DMS153 treated with DMSO at 0.1 percent for 48 hours (cell line): Measurements from ENCODE around the gene ZNF816.
"Not testable (repeated sequence)": the region's sequence is repeated elsewhere in the genome, so short reads cannot be mapped to it uniquely, and the experiment has no call there.

ENCODE experiments used
- DNase-seq: peaks from one replicate; lab custom pipeline; 2025; ENCODE audit not compliant: unreplicated experiment; lab: John Stamatoyannopoulos, UW

Gene ZNF816

GRCh38 chr19:52962394-52963246 lies at the start of gene ZNF816:
Gene ZNF816 (minus strand): TSS chr19:52962881. CDS start chr19:52956089, 6,792 bp downstream.
- peak; percentile 91 for DNase-seq

DNA sequence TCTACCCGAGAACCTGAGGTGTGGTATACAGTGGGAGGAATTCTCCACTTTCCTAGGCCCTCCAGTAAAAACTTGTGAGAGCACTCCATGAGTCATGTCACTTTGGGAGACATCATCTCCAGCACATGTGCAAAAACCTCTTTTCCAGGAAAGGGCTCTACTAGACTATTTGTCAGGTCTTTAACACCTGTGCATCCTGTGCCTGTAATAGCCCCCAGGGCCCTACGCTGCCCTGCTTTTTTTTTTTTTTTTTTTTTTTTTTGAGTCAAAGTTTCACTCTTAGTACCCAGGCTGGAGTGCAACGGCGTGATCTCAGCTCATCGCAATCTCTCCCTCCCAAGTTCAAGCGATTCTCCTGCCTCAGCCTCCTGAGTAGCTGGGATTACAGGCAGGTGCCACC lies 49.3 kb upstream of the ZNF816 start:
- DNase-seq: no peak

- no peak for DNase-seq
These were observed 47.8 kb upstream of the ZNF816 start for GRCh38 chr19:53010494-53010893.

DNA sequence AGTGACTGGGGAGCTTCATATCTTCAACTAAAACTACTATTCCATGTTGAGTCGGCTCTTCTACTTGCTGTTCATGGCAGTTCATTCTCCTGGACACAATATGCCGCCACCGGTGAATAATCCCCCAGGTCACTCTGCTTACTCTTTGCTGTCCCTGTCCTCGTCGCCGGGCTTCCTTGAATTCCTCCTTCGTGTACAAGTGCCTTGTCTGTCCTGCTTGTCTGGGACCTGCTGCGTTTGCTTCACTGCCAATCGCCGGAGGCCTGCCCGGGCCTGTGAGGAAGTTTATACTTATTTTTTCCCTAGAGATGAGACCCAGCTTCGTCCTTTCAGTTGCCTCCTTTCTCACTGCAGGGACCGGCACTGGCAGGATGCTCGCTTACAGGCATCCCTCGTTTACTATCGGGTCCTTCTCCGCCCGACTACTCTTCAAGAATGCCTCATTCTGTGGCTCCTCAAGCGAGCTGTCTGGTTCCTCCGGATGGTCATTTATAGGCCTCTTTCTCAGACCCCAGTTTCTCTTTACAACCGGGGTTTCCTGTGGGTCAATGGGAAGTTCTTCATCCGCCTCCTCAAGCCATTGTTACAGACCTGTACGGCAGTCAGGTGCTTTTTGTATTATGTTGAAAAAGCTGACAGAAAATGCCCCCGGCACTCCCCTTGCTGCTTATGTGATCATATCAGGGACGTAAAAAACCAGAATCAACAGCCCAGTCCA lies 45.5 kb upstream of the ZNF816 start:
- DNase-seq: no peak

DNA sequence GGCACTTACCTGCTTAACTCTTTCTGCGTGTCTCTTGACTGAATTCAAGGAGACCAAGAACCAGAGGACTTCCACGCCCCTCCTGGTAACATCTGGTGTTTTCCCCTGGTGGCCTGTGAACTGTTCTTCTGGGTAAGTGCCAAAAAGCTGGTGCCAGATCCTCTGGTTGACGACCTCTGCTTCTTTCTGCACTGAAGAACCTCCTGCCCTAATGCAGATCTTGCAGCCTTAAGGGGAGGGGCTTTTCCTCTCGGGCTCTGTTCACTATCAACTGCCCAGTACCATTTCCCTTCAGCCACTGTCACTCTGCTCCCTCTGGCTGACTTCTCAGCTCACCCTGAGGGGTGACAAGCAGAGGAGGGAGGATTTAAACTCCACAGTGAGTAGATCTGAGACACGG lies 44.9 kb upstream of the ZNF816 start:
- DNase-seq: no peak

DNA sequence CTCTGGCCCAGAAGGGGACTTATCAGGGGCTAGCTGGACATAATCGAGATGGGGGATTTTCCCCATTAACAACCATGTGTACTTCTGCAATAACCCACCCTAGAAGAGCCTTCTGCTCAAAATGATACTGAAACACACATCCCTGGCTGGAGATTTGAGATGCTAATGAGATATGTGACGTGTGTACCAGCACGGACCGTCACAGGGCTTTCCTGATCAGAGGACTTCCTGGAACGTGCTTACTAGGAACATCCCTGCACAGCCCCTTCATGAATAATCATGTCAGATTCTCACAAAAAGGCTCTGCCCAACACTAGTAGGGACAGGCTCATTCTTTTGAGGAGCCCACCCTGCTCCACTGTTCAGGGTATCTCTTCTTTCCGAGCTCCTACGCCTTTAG lies 44.5 kb upstream of the ZNF816 start:
- no peak for DNase-seq

GRCh38 chr19:53004242-53004641 lies 41.6 kb upstream of the ZNF816 start:
- no peak for DNase-seq

DNA sequence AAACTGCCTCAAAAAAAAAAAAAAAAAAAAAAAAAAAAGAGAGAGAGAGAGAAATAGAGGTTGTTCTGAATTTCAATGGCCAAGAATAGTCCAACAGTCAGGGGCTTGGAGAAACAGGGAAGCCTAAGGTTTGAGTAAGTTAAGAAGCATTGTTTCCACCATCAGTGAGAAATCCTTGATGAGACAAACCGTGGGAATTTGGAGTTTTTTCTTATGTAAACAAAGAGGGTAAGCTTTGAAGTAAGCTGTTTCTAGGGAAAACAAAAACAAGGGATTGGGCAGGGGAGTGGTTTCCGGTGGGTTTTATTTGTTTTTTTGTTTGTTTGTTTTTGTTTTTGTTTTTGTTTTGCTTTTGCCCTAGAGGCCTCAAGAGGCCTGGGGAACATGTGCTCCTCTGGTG lies 39.8 kb upstream of the ZNF816 start:
- no peak for DNase-seq

GRCh38 chr19:52997975-52998374 lies 35.3 kb upstream of the ZNF816 start:
- no peak for DNase-seq

GRCh38 chr19:52995711-52996110 lies 33.0 kb upstream of the ZNF816 start:
- DNase-seq: no peak

DNA sequence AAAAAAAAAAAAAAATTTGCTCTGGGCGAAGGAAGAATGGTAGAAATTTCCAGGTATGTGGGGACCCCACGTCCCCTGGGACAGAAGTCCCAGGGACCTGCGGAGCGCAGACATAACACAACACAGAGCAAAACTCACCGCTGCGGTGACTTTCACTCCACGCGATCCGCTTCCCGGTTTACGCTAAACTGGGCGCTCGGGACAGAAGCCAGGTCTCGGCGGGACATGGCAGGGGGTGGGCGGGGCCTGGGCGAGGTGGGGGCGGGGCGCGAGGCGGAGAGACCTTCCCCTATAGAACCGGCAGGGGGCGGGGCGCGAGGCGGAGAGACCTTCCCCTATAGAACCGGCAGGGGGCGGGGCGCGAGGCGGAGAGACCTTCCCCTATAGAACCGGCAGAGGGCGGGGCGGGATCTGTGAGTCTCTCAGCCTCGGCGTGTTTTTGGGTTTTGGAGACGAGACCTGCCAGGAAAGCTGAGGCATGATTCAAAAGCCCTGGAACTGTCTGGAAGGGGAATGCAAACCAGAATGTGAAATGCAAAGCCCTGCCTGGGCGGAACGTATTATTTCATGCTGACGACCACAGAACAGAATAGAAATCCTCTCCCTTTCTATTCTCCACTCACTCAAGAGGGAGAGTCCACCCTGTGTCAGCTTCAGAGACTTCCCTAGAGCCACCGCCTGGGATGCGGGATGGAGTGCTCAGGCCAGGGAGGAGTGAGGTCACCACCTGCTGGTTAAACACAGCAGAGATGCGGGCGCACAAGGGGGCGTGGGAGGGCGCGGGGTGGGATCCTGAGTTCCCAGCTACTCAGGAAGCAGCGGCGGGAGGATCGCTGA lies 30.9 kb upstream of the ZNF816 start:
- no peak for DNase-seq

GRCh38 chr19:52992109-52993004 lies 29.7 kb upstream of the ZNF816 start:
- DNase-seq: no peak

DNA sequence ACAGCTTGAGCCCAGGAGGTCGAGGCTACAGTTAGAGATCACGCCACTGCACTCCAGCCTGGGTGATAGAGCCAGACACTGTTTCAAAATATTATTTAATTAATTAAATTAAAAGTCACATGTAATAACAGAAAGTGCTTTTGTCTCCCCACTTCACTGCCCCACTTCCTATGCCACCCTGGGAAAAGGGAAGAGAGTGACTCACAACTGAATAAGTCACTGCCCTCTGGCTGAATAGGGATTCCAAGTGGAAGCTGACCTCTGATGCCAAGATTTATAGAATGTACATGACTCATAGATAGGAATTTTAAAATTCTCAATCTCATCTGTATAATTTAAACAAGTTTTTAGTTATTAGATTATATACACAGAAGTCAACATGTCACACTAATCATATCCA lies 28.8 kb upstream of the ZNF816 start:
- no peak for DNase-seq

GRCh38 chr19:52990759-52991418 lies 28.2 kb upstream of the ZNF816 start:
- DNase-seq: no peak

DNA sequence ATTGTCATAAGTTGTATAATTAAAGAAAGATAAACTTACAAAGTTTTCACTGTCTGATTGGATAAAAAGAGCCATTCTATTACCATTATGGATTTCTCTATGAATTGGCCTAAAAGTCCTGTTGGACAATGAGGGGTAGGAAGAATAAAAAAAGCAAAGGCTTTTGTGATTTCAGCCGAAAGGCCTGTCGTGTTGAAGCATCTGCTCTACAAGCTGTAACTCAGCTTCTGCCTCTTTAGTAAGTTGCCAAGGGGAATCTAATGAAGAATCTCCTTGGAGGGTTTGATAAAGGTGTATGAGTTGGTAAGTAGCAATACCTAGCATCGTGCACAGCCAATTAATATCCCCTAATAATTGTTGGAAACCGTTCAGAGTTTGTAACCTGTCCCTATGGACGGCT lies 25.8 kb upstream of the ZNF816 start:
- no peak for DNase-seq

DNA sequence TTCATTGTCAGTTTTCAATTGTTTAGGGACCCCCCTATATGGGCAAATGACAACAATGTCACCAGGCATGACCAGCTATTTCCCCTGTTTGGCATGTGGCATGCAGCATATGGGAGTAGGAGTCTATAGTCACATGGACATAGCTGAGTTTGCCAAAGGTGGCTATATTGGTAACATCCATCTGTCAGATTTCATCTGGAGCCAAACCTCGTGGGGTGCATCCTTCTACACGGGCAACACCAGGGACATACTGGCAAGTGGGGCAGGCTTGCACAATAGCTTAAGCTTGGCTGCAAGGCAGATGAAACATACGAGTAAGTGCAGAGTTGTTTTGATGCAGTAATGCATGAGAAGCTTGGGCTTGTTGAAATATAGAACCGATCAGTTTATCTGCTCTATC lies 24.5 kb upstream of the ZNF816 start:
- no peak for DNase-seq

GRCh38 chr19:52983167-52983566 lies 20.5 kb upstream of the ZNF816 start:
- not testable (repeated sequence) for DNase-seq

DNA sequence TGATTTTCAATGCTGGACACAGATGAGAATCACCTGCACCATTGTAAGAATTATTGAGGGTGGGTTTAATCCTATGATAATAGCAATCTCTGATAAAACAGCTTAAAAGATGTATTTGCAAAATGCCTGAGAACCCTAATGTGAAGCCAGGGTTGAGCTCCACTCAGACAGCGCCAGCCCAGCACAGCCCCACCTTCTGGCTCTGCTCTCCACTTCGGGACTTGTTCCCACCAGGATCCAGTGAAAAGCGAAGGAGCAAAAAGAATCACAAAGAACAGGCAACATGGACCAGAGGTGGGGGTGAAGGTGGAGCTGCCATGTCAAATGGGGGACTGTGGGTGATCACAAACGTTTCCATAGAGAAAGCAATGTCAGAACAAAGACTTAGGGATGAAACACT lies 18.6 kb upstream of the ZNF816 start:
- DNase-seq: no peak

GRCh38 chr19:52967772-52968171 lies 5.1 kb upstream of the ZNF816 start:
- DNase-seq: no peak

GRCh38 chr19:52963247-52963618 lies 552 bp upstream of the ZNF816 start:
- no peak for DNase-seq
